SU-DHL-6 (cell line): Measurements from ENCODE around the gene STK32A.

Source experiments
- H2AFZ ChIP-seq: fragments of 200-600 bp; sonication (generic); 2 replicates; pipeline ENCODE4 v1.6.1; 2014; ENCODE audit warnings: low read depth, mild to moderate bottlenecking, moderate library complexity, mixed read lengths, antibody characterized with exemption, low read length; ENCODE audit not compliant: severe bottlenecking
- H3F3A ChIP-seq: fragments of 200-600 bp; shearing (Covaris generic); 2 replicates; pipeline ENCODE4 v1.6.0; 2016; ENCODE audit warnings: antibody characterized with exemption, mild to moderate bottlenecking; ENCODE audit not compliant: insufficient read depth
- H3K27ac ChIP-seq: fragments of 200-600 bp; sonication (generic); 2 replicates; pipeline ENCODE4 v1.5.1; 2016; ENCODE audit warnings: low read depth, mild to moderate bottlenecking, low read length, moderate library complexity, mixed read lengths
- H3K27me3 ChIP-seq: fragments of 200-600 bp; sonication (generic), shearing (Covaris generic); 2 replicates; pipeline ENCODE4 v1.6.0; 2014; ENCODE audit warnings: mild to moderate bottlenecking, low read length
- H3K36me3 ChIP-seq: fragments of 200-600 bp; sonication (generic); 2 replicates; pipeline ENCODE4 v1.6.1; 2014; ENCODE audit warnings: mild to moderate bottlenecking, low read length, mixed read lengths
- H3K4me2 ChIP-seq: fragments of 300-600, 200-600 bp; shearing (Covaris generic), sonication (generic); 2 replicates; pipeline ENCODE4 v1.6.0; 2014; ENCODE audit warnings: low read length, low read depth, mild to moderate bottlenecking; ENCODE audit not compliant: poor library complexity, severe bottlenecking
- H3K4me3 ChIP-seq: fragments of 200-600 bp; sonication (generic); 2 replicates; pipeline ENCODE4 v1.5.1; 2014; ENCODE audit warnings: antibody characterized with exemption, low read length, mild to moderate bottlenecking, mixed read lengths; ENCODE audit not compliant: insufficient read depth, poor library complexity, severe bottlenecking
- H3K79me2 ChIP-seq: fragments of 200-600 bp; sonication (generic); 2 replicates; pipeline ENCODE4 v1.6.1; 2014; ENCODE audit warnings: mild to moderate bottlenecking, low read length, moderate library complexity; ENCODE audit not compliant: insufficient read depth
- H3K9ac ChIP-seq: fragments of 200-600 bp; sonication (generic); 2 replicates; pipeline ENCODE4 v1.7.0; 2014; ENCODE audit warnings: mild to moderate bottlenecking, low read length
- H3K9me2 ChIP-seq: fragments of 200-600 bp; sonication (generic); replicated peaks from 2 replicates; pipeline ENCODE4 v1.6.1; 2014; ENCODE audit warnings: low read length; ENCODE audit not compliant: insufficient read depth
- H3K9me3 ChIP-seq: fragments of 200-600 bp; sonication (generic); 2 replicates; pipeline ENCODE4 v1.6.1; 2014; ENCODE audit warnings: low read length, mixed read lengths; ENCODE audit not compliant: insufficient read depth
- H4K20me1 ChIP-seq: fragments of 200-600 bp; sonication (generic); 2 replicates; pipeline ENCODE4 v1.6.1; 2014; ENCODE audit warnings: low read depth, mild to moderate bottlenecking, antibody characterized with exemption, low read length, moderate library complexity, mixed read lengths
- CTCF ChIP-seq: fragments of 200-600 bp; sonication (generic); IDR thresholded peaks from one replicate; pipeline ENCODE4 v1.5.1; 2017; ENCODE audit warnings: antibody characterized with exemption, mild to moderate bottlenecking, low read length, moderate library complexity; ENCODE audit not compliant: insufficient read depth, poor library complexity, severe bottlenecking
- EZH2phosphoT487 ChIP-seq: fragments of 200-600 bp; sonication (generic), shearing (Covaris generic); conservative IDR thresholded peaks from 2 replicates; pipeline ENCODE4 v1.6.1; 2018; ENCODE audit warnings: mild to moderate bottlenecking, antibody characterized with exemption, low read length, moderate library complexity, mixed read lengths

STK32A gene

GRCh38 chr5:147372191-147372590, 137.4 kb downstream of the STK32A start:
- no peak overlapping the region for H3K9ac ChIP-seq
- TF ChIP-seq CTCF (no peak), EZH2phosphoT487 (no peak)
- no peak overlapping the region for H3K4me2 ChIP-seq
- no peaks in the 10 kb centered on the region for H3K27me3 ChIP-seq
- no peaks in the 10 kb centered on the region for H3F3A ChIP-seq
- no peaks in the 10 kb centered on the region for H3K36me3 ChIP-seq
- no peaks in the 10 kb centered on the region for H3K79me2 ChIP-seq
- no peak overlapping the region for H3K4me3 ChIP-seq
- H4K20me1 ChIP-seq = no peaks in the 10 kb centered on the region
- no peaks in the 10 kb centered on the region for H3K9me2 ChIP-seq
- no peak overlapping the region for H2AFZ ChIP-seq
- no peak overlapping the region for H3K27ac ChIP-seq
- no peaks in the 10 kb centered on the region for H3K9me3 ChIP-seq

GRCh38 chr5:147373328-147373727, 138.5 kb downstream of the STK32A start:
- no peaks in the 10 kb centered on the region for H4K20me1 ChIP-seq
- H3K4me2 ChIP-seq = no peak overlapping the region
- no peaks in the 10 kb centered on the region for H3K9me3 ChIP-seq
- no peak for TF ChIP-seq EZH2phosphoT487
- no peak for TF ChIP-seq CTCF
- no peaks in the 10 kb centered on the region for H3K79me2 ChIP-seq
- H3F3A ChIP-seq = no peaks in the 10 kb centered on the region
- H3K9me2 ChIP-seq = no peaks in the 10 kb centered on the region
- no peak overlapping the region for H3K9ac ChIP-seq
- H3K36me3 ChIP-seq = no peaks in the 10 kb centered on the region
- no peak overlapping the region for H3K27ac ChIP-seq
- H2AFZ ChIP-seq = no peak overlapping the region
- no peaks in the 10 kb centered on the region for H3K27me3 ChIP-seq
- H3K4me3 ChIP-seq = no peak overlapping the region

- H3K27me3 ChIP-seq = no peaks in the 10 kb centered on the region
- H3K9me2 ChIP-seq = no peaks in the 10 kb centered on the region
- no peak overlapping the region for H2AFZ ChIP-seq
- H3K4me2 ChIP-seq = no peak overlapping the region
- H3K27ac ChIP-seq = no peak overlapping the region
- no peak for TF ChIP-seq EZH2phosphoT487
- no peak for TF ChIP-seq CTCF
- H3K9ac ChIP-seq = no peak overlapping the region
- no peaks in the 10 kb centered on the region for H3K9me3 ChIP-seq
- no peaks in the 10 kb centered on the region for H4K20me1 ChIP-seq
- no peaks in the 10 kb centered on the region for H3K79me2 ChIP-seq
- H3F3A ChIP-seq = no peaks in the 10 kb centered on the region
- H3K4me3 ChIP-seq = no peak overlapping the region
- H3K36me3 ChIP-seq = no peaks in the 10 kb centered on the region
Observed at GRCh38 chr5:147375151-147375550, 140.3 kb downstream of the STK32A start.
